GM23248 (cell line): ENCODE data around the gene CALY.

ENCODE experiments used
- EZH2 ChIP-seq: fragments of 200-600 bp; sonication (generic); IDR thresholded peaks from 2 replicates; pipeline ENCODE4 v1.6.1; 2018; ENCODE audit warnings: antibody characterized with exemption, mild to moderate bottlenecking; ENCODE audit not compliant: insufficient read depth, poor library complexity, severe bottlenecking
- EZH2phosphoT487 ChIP-seq: fragments of 200-600 bp; sonication (generic); IDR thresholded peaks from 2 replicates; pipeline ENCODE4 v1.6.1; 2018; ENCODE audit warnings: antibody characterized with exemption, moderate library complexity, mild to moderate bottlenecking, low read depth; ENCODE audit not compliant: insufficient read depth

- no peak for TF ChIP-seq EZH2phosphoT487
- TF ChIP-seq EZH2 = no peak
Measured at GRCh38 chr10:133309720-133310398, 26.8 kb downstream of the CALY start.
